Measurements from ENCODE around the gene CSAG3. TPM values are rescaled to one million over a fixed set of nuclear protein-coding genes. Genes with fewer than 3 reads are reported as not detected.

Gene CSAG3
- not detected in 5 replicates for total RNA-seq (2022; extraction: Qiagen RNA extraction; ENCODE audit: low read depth)

DNA sequence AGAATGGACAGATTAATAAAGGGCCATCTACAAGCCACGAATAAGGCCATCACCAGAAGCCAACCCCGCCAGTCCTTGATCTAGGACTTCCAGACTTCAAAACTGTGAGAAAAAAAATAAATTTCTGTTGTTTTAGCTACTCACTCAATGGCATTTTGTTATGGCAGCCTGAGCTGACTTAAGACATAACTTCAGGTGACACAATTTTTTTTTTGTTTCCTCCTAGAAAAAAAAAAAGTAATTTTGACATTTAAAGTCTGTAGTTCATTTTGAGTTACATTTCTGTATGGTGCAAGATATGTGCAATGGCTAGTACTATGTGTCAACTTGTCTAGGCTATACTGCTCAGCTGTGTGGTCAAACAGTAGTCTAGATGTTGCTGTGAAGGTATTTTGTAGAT is at the start of gene CSAG3:
CSAG3 (plus strand) TSS at position 301 of the 400 bp plus-strand sequence.

DNA sequence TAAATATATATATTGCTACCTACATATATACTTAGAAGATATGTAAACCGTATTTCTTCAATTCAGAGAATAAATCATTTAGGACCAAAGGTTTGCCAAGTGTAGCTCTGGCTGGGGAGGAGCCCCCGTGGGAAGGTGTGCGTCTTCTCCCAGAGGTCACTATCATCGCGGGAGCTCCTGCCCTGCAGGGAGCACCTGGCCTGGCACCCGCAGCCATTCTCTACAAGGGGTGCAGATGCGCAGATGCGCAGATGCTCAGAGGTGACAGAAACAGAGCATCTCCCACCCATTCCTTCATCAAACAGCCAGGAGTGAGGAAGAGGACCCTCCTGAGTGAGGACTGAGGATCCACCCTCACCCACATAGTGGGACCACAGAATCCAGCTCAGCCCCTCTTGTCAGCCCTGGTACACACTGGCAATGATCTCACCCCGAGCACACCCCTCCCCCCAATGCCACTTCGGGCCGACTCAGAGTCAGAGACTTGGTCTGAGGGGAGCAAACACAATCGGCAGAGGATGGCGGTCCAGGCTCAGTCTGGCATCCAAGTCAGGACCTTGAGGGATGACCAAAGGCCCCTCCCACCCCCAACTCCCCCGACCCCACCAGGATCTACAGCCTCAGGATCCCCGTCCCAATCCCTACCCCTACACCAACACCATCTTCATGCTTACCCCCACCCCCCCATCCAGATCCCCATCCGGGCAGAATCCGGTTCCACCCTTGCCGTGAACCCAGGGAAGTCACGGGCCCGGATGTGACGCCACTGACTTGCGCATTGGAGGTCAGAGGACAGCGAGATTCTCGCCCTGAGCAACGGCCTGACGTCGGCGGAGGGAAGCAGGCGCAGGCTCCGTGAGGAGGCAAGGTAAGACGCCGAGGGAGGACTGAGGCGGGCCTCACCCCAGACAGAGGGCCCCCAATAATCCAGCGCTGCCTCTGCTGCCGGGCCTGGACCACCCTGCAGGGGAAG is 44.9 kb upstream of the CSAG3 start, which contains the start of gene MAGEA2B:
MAGEA2B (plus strand) TSS at position 814 of the 973 bp plus-strand sequence. CDS start 2,479 bp downstream, outside the sequence.

DNA sequence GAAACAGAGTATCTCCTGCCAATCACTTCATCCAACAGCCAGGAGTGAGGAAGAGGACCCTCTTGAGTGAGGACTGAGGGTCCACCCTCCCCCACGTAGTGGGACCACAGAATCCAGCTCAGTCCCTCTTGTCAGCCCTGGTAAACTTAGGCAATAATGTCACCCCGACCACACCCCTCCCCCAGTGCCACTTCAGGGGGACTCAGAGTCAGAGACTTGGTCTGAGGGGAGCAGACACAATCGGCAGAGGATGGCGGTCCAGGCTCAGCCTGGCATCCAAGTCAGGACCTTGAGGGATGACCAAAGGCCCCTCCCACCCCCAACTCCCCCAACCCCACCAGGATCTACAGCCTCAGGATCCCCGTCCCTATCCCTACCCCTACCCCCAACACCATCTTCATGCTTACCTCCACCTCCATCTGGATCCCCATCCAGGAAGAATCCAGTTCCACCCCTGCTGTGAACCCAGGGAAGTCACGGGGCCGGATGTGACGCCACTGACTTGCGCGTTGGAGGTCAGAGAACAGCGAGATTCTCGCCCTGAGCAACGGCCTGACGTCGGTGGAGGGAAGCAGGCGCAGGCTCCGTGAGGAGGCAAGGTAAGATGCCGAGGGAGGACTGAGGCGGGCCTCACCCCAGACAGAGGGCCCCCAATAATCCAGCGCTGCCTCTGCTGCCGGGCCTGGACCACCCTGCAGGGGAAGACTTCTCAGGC is 25.6 kb upstream of the CSAG3 start, which contains the start of the genes CSAG1 and MAGEA12:
CSAG1 (minus strand) TSS at position 461 of the 715 bp plus-strand sequence. CDS start 1,261 bp downstream, outside the sequence.
MAGEA12 (plus strand) TSS at position 497 of the 715 bp plus-strand sequence. CDS start 2,405 bp downstream, outside the sequence.

DNA sequence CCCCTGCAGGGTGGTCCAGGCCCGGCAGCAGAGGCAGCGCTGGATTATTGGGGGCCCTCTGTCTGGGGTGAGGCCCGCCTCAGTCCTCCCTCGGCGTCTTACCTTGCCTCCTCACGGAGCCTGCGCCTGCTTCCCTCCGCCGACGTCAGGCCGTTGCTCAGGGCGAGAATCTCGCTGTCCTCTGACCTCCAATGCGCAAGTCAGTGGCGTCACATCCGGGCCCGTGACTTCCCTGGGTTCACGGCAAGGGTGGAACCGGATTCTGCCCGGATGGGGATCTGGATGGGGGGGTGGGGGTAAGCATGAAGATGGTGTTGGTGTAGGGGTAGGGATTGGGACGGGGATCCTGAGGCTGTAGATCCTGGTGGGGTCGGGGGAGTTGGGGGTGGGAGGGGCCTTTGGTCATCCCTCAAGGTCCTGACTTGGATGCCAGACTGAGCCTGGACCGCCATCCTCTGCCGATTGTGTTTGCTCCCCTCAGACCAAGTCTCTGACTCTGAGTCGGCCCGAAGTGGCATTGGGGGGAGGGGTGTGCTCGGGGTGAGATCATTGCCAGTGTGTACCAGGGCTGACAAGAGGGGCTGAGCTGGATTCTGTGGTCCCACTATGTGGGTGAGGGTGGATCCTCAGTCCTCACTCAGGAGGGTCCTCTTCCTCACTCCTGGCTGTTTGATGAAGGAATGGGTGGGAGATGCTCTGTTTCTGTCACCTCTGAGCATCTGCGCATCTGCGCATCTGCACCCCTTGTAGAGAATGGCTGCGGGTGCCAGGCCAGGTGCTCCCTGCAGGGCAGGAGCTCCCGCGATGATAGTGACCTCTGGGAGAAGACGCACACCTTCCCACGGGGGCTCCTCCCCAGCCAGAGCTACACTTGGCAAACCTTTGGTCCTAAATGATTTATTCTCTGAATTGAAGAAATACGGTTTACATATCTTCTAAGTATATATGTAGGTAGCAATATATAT is 5.0 kb upstream of the CSAG3 start, which contains the start of gene MAGEA2:
MAGEA2 (minus strand) TSS at position 157 of the 965 bp plus-strand sequence. CDS start 2,479 bp downstream, outside the sequence.

DNA sequence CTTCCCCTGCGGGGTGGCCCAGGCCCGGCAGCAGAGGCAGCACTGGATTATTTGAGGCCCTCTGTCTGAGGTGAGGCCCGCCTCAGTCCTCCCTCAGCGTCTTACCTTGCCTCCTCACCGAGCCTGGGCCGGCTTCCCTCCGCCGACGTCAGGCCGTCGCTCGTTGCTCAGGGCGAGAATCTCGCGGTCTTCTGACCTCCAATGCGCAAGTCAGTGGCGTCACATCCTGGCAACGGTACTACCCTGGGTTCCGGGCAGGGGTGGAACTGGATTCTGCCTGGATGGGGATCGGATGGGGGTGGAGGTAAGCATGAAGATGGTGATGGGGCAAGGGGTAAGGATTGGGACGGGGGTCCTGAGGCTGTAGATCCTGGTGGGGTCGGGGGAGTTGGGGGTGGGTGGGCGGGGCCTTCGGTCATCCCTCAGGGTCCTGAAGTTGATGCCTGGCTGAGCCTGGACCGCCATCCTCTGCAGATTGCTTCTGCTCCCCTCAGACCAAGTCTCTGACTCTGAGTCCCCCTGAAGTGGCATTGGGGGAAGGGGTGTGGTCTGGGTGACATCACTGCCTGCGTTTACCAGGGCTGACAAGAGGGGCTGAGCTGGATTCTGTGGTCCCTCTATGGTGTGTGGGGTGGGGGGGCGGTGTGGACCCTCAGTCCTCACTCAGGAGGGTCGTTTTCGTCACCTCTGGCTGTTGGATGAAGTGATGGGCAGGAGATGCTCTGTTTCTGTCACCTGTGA is 10.7 kb downstream of the CSAG3 start, which contains the start of gene MAGEA6:
MAGEA6 (minus strand) TSS at position 141 of the 741 bp plus-strand sequence. CDS start 2,039 bp downstream, outside the sequence.

Other genes with a start within 250 kb of the CSAG3 start
- 0.17 to 0.28 TPM (median 0.20 TPM) in 5 replicates for gene GABRQ, start 121.3 kb upstream of the CSAG3 start, total RNA-seq (2022; extraction: Qiagen RNA extraction; ENCODE audit: low read depth)
- 2.5 to 3.5 TPM (median 2.7 TPM) in 5 replicates for gene MAGEA3, start 60.4 kb upstream of the CSAG3 start, total RNA-seq (2022; extraction: Qiagen RNA extraction; ENCODE audit: low read depth)
- not detected in 5 replicates for gene CSAG2, start 49.9 kb upstream of the CSAG3 start, total RNA-seq (2022; extraction: Qiagen RNA extraction; ENCODE audit: low read depth)
- 0.12 to 0.21 TPM in 2 of 5 replicates, not detected in the others for gene MAGEA2B, start 44.6 kb upstream of the CSAG3 start, total RNA-seq (2022; extraction: Qiagen RNA extraction; ENCODE audit: low read depth)
- gene CSAG1, start 25.5 kb upstream of the CSAG3 start, total RNA-seq (2022; extraction: Qiagen RNA extraction; ENCODE audit: low read depth) = 0.34 to 0.46 TPM in 2 of 5 replicates, not detected in the others
- 0.11 to 0.13 TPM (median 0.12 TPM) in 3 of 5 replicates, not detected in the others for gene MAGEA12, start 25.5 kb upstream of the CSAG3 start, total RNA-seq (2022; extraction: Qiagen RNA extraction; ENCODE audit: low read depth)
- gene MAGEA2, start 5.4 kb upstream of the CSAG3 start, total RNA-seq (2022; extraction: Qiagen RNA extraction; ENCODE audit: low read depth) = not detected in 5 replicates
- 10.4 to 13.2 TPM (median 11.9 TPM) in 5 replicates for gene MAGEA6, start 10.5 kb downstream of the CSAG3 start, total RNA-seq (2022; extraction: Qiagen RNA extraction; ENCODE audit: low read depth)
- gene CETN2, start 71.5 kb downstream of the CSAG3 start, total RNA-seq (2022; extraction: Qiagen RNA extraction; ENCODE audit: low read depth) = 69.0 to 113 TPM (median 72.2 TPM) in 5 replicates
- gene NSDHL, start 71.8 kb downstream of the CSAG3 start, total RNA-seq (2022; extraction: Qiagen RNA extraction; ENCODE audit: low read depth) = 40.0 to 44.4 TPM (median 41.9 TPM) in 5 replicates
- 6.7 to 8.8 TPM (median 7.8 TPM) in 5 replicates for gene ZNF185, start 138.8 kb downstream of the CSAG3 start, total RNA-seq (2022; extraction: Qiagen RNA extraction; ENCODE audit: low read depth)
- gene PNMA5, start 234.9 kb downstream of the CSAG3 start, total RNA-seq (2022; extraction: Qiagen RNA extraction; ENCODE audit: low read depth) = not detected in 5 replicates

All from A549 treated with ZK216348 at 1 μM for 4 hours (cell line).